HepG2 (cell line): ENCODE data around the gene ADSS2. TPM values are rescaled to one million over a fixed set of nuclear protein-coding genes. Genes with fewer than 3 reads are reported as not detected.
A peak's percentile ranks its signal among the peaks of the same experiment; 100 is the strongest.

Experiments used
- ATAC-seq: fragments of 200-7000 bp; cut with Tn5 transposase; 3 replicates; pipeline ENCODE4 v1.9.1; 2020; ENCODE audit warnings: mild to moderate bottlenecking, moderate library complexity
- BruUV-seq: library from RNA; stranded (reverse); fragments of 400-500 nt; replicated peaks from 2 replicates; lab custom pipeline; 2021; lab: Mats Ljungman, UMichigan
- CTCF ChIA-PET: fragments of 300-600 bp; formaldehyde crosslinking; extraction: SDS; loops from one replicate; lab custom pipeline; 2021; ENCODE audit warnings: low total read pairs, inconsistent platforms, low intra/inter-chr PET ratio; lab: Yijun Ruan, JAX
- POLR2A ChIA-PET: fragments of 350-600 bp; sonication (Branson Sonifier 250); formaldehyde crosslinking; loops from one replicate; lab custom pipeline; 2020; ENCODE audit warnings: antibody characterized with exemption, inconsistent platforms; lab: Yijun Ruan, JAX
- DNase-seq: peaks from one replicate; pipeline ENCODE4 v3.0.0-alpha.2; 2015; ENCODE audit warnings: low spot score
- FAIRE-seq: peaks from 3 replicates; lab custom pipeline; 2011; peaks lifted over from hg19 to GRCh38; lab: Jason Lieb, UNC
- H2AFZ ChIP-seq: one replicate; pipeline ENCODE4 v1.6.1; 2011; ENCODE audit warnings: low read length, inconsistent platforms
- H3K27ac ChIP-seq: fragments of 300-600 bp; 3 replicates; pipeline ENCODE4 v1.8.0; 2011; ENCODE audit warnings: mixed run types, mild to moderate bottlenecking, mixed read lengths, low read length, inconsistent platforms; ENCODE audit not compliant: insufficient read depth; ENCODE audit errors: extremely low read length
- H3K27me3 ChIP-seq, 2 experiments: fragments of 200-600 bp in 1 of 2; 2 replicates in 1 of 2; 3 replicates in 1 of 2; pipeline versions ENCODE4 v1.6.0 to v1.8.0; 2011; ENCODE audit warnings: low read length in 2 of 2, mild to moderate bottlenecking in 2 of 2, moderate library complexity in 2 of 2, inconsistent platforms in 1 of 2; ENCODE audit not compliant: insufficient read depth in 2 of 2, control insufficient read depth in 1 of 2
- H3K36me3 ChIP-seq, 2 experiments: fragments of 200-600 bp in 1 of 2; replicated peaks in 1 of 2; 2 replicates in 1 of 2; 3 replicates in 1 of 2; pipeline versions ENCODE4 v1.5.1 to v1.8.0; 2011; ENCODE audit warnings: low read length in 2 of 2, inconsistent platforms in 1 of 2; ENCODE audit not compliant: insufficient read depth in 2 of 2, control insufficient read depth in 1 of 2
- H3K4me1 ChIP-seq: 2 replicates; pipeline ENCODE4 v1.5.1; 2012; ENCODE audit warnings: low read length, inconsistent platforms; ENCODE audit not compliant: insufficient read depth
- H3K4me2 ChIP-seq: 2 replicates; pipeline ENCODE4 v1.6.0; 2011; ENCODE audit warnings: low read depth, low read length, inconsistent platforms
- H3K4me3 ChIP-seq, 3 experiments: fragments of 200-600 bp in 1 of 3; sonication (generic), shearing (Covaris generic) in 1 of 3; replicated peaks in 1 of 3; 2 replicates each; pipeline ENCODE4 v1.5.1; 2011 to 2016; ENCODE audit warnings: low read length in 3 of 3, inconsistent platforms in 2 of 3, low read depth in 2 of 3, mild to moderate bottlenecking in 2 of 3, control low read depth in 1 of 3, mixed read lengths in 1 of 3; ENCODE audit not compliant: insufficient read depth in 1 of 3
- H3K79me2 ChIP-seq: one replicate; pipeline ENCODE4 v1.6.1; 2011; ENCODE audit warnings: low read length, inconsistent platforms; ENCODE audit not compliant: insufficient read depth
- H3K9ac ChIP-seq: 2 replicates; pipeline ENCODE4 v1.6.0; 2011; ENCODE audit warnings: mild to moderate bottlenecking, low read depth, low read length, inconsistent platforms; ENCODE audit not compliant: insufficient read depth
- H3K9me3 ChIP-seq: 2 replicates; pipeline ENCODE4 v1.5.1; 2012; ENCODE audit warnings: mild to moderate bottlenecking, low read length
- H4K20me1 ChIP-seq: 2 replicates; pipeline ENCODE4 v1.6.0; 2011; ENCODE audit warnings: inconsistent platforms, mild to moderate bottlenecking, low read length, moderate library complexity; ENCODE audit not compliant: insufficient read depth
- BRF2 ChIP-seq: sonication (generic); formaldehyde crosslinking; IDR thresholded peaks from 2 replicates; pipeline ENCODE4 v1.8.1; 2022; ENCODE audit warnings: mild to moderate bottlenecking, missing genetic modification reagents
- E2F1 ChIP-seq: sonication (generic); formaldehyde crosslinking; IDR thresholded peaks from 2 replicates; pipeline ENCODE4 v1.5.0; 2020; ENCODE audit warnings: missing genetic modification reagents
- ELF3 ChIP-seq: IDR thresholded peaks from 2 replicates; pipeline ENCODE4 v1.6.1; 2016; ENCODE audit warnings: missing genetic modification reagents, missing compliant biosample characterization
- FOXA3 ChIP-seq: IDR thresholded peaks from 2 replicates; pipeline ENCODE4 v1.6.1; 2016; ENCODE audit warnings: missing genetic modification reagents, missing compliant biosample characterization
- FOXP1 ChIP-seq, 2 experiments: fragments of 450-650 bp in 1 of 2; IDR thresholded peaks; 2 replicates each; pipeline ENCODE4 v1.6.1; 2017 to 2018; ENCODE audit warnings: antibody characterized with exemption in 1 of 2
- GATAD2A ChIP-seq: IDR thresholded peaks from 2 replicates; pipeline ENCODE4 v1.6.1; 2016
- IRF2 ChIP-seq: IDR thresholded peaks from 2 replicates; pipeline ENCODE4 v1.6.1; 2018; ENCODE audit warnings: missing genetic modification reagents, missing compliant biosample characterization
- NR3C1 ChIP-seq: sonication (generic); formaldehyde crosslinking; IDR thresholded peaks from 2 replicates; pipeline ENCODE4 v1.4.0; 2020; ENCODE audit warnings: missing genetic modification reagents
- PAX8 ChIP-seq: sonication (generic); formaldehyde crosslinking; IDR thresholded peaks from 2 replicates; pipeline ENCODE4 v1.8.0; 2022; ENCODE audit warnings: mild to moderate bottlenecking, missing genetic modification reagents, borderline replicate concordance
- SOX13 ChIP-seq, 3 experiments: fragments of 450-650 bp in 1 of 3; sonication (generic) in 1 of 3; formaldehyde crosslinking in 1 of 3; IDR thresholded peaks in 2 of 3; conservative IDR thresholded peaks in 1 of 3; 2 replicates each; pipeline versions ENCODE4 v1.5.0 to v1.6.1; 2016 to 2020; ENCODE audit warnings: antibody characterized with exemption in 1 of 3, mild to moderate bottlenecking in 1 of 3, missing compliant biosample characterization in 1 of 3, missing genetic modification reagents in 1 of 3, moderate library complexity in 1 of 3
- TFAP4 ChIP-seq: sonication (generic); IDR thresholded peaks from 2 replicates; pipeline ENCODE4 v1.6.1; 2016; ENCODE audit warnings: low read depth, borderline replicate concordance
- ZNF292 ChIP-seq: sonication (generic); formaldehyde crosslinking; IDR thresholded peaks from 2 replicates; pipeline ENCODE4 v1.8.1; 2022; ENCODE audit warnings: mild to moderate bottlenecking, low read depth, missing genetic modification reagents, borderline replicate concordance
- ZNF513 ChIP-seq: sonication (generic); formaldehyde crosslinking; conservative IDR thresholded peaks from 2 replicates; pipeline ENCODE4 v1.5.0; 2020; ENCODE audit warnings: missing genetic modification reagents
- ZNF710 ChIP-seq: sonication (generic); formaldehyde crosslinking; IDR thresholded peaks from 2 replicates; pipeline ENCODE4 v1.5.0; 2020; ENCODE audit warnings: mild to moderate bottlenecking, missing genetic modification reagents, borderline replicate concordance
- WGBS: methylation state at CpG from one replicate; pipeline ENCODE4 v1.1.6; 2017; ENCODE audit warnings: low lambda C conversion rate; 5-methylcytosine and 5-hydroxymethylcytosine counted together
- in situ Hi-C: cut with HindIII; loops from 2 replicates; pipeline ENCODE4 v1.10.0; 2017; ENCODE audit warnings: low pct_unique_long_range_greater_than_20kb; ENCODE audit not compliant: extremely low pct_ligation_motif_present
- intact Hi-C: fragments of 100-400 bp; cut with micrococcal nuclease; formaldehyde crosslinking; loops from one replicate; pipeline ENCODE4 v1.10.0; 2022; ENCODE audit not compliant: unreplicated experiment
- polyA plus RNA-seq, 8 experiments: library from polyadenylated mRNA; depleted of rRNA in 3 of 8; stranded (reverse) in 7 of 8; unstranded in 1 of 8; fragments of >200 nt; fragmentation: Illumina TruSeq in 4 of 8; extraction: Trizol in 4 of 8; gene quantifications; 2 replicates each; pipeline versions ENCODE4 v1.2.1 to v1.2.3, GENCODE V29; 2011 to 2016; ENCODE audit warnings: low read depth in 4 of 8, missing spikeins in 1 of 8, mixed read lengths in 1 of 8; ENCODE audit not compliant: insufficient read depth in 1 of 8
- total RNA-seq, 5 experiments: library from RNA; depleted of rRNA; stranded (reverse); fragments of >200 nt; fragmentation: Illumina TruSeq; extraction: Trizol; gene quantifications; 2 replicates each; pipeline ENCODE4 v1.2.3, GENCODE V29; 2016; ENCODE audit warnings: low read depth in 1 of 5

ADSS2 gene
- total and polyA plus RNA-seq, 2 of the 13 experiments (the other 11 are each of a cell fraction or from before 2014, with no cell fraction given): 15.1 to 43.4 TPM

- ChIA-PET POLR2A (no interaction called here), CTCF (no interaction called here)
- intact Hi-C loops: no loop called here
- Histone ChIP-seq H3K27me3 (no peaks in the 10 kb centered on the region), H3K4me2 (peak overlapping the region; percentile 39), H3K4me1 (peaks cover 31% of the 10 kb centered on the region), H3K79me2 (no peaks in the 10 kb centered on the region), H3K27ac (no peak overlapping the region), H4K20me1 (no peaks in the 10 kb centered on the region), H3K9ac (no peak overlapping the region), H3K9me3 (no peaks in the 10 kb centered on the region), H3K4me3 (no peak overlapping the region), H2AFZ (no peak overlapping the region), H3K36me3 (no peaks in the 10 kb centered on the region)
- ATAC-seq (peak; percentile 95), FAIRE-seq (peak; percentile 12), DNase-seq (peak; percentile 84)
- under 1% methylated on average over 5 of the region's 5 CpGs for WGBS
- no TSS peak for BruUV-seq
- in situ Hi-C loops: no loop called here
- peak; percentile 84; the same call in 1 of the 2 replicates for TF ChIP-seq ZNF710 (CRISPR knock-in tag)
- peak; percentile 35; the same call in 1 of the 2 replicates for TF ChIP-seq ELF3
- 0 out of 2 replicates have a peak, but pooled peaks have one; percentile 33 for TF ChIP-seq IRF2 (CRISPR knock-in tag)
- peak; percentile 50; the same call in 1 of the 2 replicates for TF ChIP-seq FOXA3
- TF ChIP-seq FOXP1 (IDR thresholded peaks at IDR 0.05): no peak
- TF ChIP-seq FOXP1 (CRISPR knock-in tag; IDR thresholded peaks at IDR 0.05): 0 out of 2 replicates have a peak, but pooled peaks have one; percentile 13
- TF ChIP-seq PAX8 (CRISPR knock-in tag): no peak
- no peak for TF ChIP-seq NR3C1 (CRISPR knock-in tag)
- peak; percentile 20; the same call in 1 of the 2 replicates for TF ChIP-seq SOX13 (IDR thresholded peaks at IDR 0.05)
- peak in 1 of 2 experiments; percentile 81; a peak in 2 of 4 replicates for TF ChIP-seq SOX13 (CRISPR knock-in tag; conservative IDR thresholded peaks at IDR 0.05 in 1 of 2, IDR thresholded peaks at IDR 0.05 in 1 of 2)
- no peak for TF ChIP-seq BRF2 (CRISPR knock-in tag)
- TF ChIP-seq GATAD2A: peak; percentile 51; the same call in 1 of the 2 replicates
- TF ChIP-seq E2F1 (CRISPR knock-in tag): no peak
- peak; percentile 95 for TF ChIP-seq TFAP4
- no peak for TF ChIP-seq ZNF292
- no peak for TF ChIP-seq ZNF513
Observed at GRCh38 chr1:244361764-244362473, 89.8 kb downstream of the ADSS2 start.
